GM06990 (cell line): ENCODE data around the gene ADNP2.

Experiments used
- DNase-seq: peaks from one replicate; pipeline ENCODE4 v3.0.0-alpha.2; 2011; ENCODE audit not compliant: insufficient read length; ENCODE audit errors: extremely low read depth
- H3K27me3 ChIP-seq: replicated peaks from 2 replicates; pipeline ENCODE4 v1.6.0; 2011; ENCODE audit warnings: low read length; ENCODE audit not compliant: control insufficient read depth, insufficient read depth
- H3K36me3 ChIP-seq: 2 replicates; pipeline ENCODE4 v1.5.1; 2011; ENCODE audit warnings: low read length; ENCODE audit not compliant: control insufficient read depth, insufficient read depth
- H3K4me3 ChIP-seq: replicated peaks from 2 replicates; pipeline ENCODE4 v1.5.1; 2011; ENCODE audit warnings: low read depth, mild to moderate bottlenecking, control low read depth, low read length
- TF ChIP-seq, protein P1 (sequence below): IDR thresholded peaks from 2 replicates; pipeline ENCODE4 v1.5.1; 2011; ENCODE audit warnings: low read length, control low read depth, mild to moderate bottlenecking, inconsistent platforms; ENCODE audit not compliant: insufficient read depth, poor library complexity, severe bottlenecking

The ADNP2 gene

DNA sequence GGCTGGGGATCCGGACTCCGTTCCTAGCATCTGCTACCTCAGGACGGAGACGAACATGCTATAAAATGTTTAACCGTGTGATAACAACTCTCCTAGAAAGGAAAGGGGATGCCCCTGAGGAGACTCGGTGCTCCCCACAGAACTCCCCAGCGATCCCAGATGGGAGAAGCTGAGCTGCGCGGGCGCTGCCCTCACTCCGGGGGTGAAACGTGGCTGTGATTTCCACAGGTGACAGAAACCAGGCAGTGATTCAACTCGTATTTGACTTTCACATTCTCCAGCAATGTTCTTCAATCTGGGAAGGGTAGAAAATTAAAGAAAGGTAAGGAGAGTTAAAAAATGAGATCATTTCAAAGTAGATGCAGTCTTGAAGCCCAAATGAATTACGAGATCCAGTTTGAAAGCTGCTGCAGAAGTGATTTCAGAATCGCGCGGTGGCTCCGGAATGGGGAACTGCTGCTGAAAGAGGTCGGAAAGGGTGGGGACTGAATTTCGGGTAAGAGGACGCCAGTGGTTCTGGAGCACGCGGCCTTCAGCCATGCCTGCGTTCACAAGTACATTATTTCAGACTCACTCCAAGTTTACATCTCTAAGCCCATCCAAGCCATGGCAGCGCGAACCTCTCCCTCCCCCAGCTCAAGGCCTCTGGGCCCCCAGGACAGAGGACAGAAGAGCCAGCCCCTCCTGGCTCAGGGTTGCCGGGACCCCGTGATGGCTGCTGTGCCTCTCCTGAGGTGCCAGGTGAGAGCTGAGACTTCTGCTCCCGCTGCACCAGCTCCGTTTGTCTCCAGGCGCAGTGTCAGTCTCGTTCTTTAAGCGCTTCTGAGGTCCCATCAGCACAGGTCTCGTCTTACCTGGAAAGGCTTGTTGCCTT is 39.5 kb downstream of the ADNP2 start:
- TF ChIP-seq, protein P1, sequence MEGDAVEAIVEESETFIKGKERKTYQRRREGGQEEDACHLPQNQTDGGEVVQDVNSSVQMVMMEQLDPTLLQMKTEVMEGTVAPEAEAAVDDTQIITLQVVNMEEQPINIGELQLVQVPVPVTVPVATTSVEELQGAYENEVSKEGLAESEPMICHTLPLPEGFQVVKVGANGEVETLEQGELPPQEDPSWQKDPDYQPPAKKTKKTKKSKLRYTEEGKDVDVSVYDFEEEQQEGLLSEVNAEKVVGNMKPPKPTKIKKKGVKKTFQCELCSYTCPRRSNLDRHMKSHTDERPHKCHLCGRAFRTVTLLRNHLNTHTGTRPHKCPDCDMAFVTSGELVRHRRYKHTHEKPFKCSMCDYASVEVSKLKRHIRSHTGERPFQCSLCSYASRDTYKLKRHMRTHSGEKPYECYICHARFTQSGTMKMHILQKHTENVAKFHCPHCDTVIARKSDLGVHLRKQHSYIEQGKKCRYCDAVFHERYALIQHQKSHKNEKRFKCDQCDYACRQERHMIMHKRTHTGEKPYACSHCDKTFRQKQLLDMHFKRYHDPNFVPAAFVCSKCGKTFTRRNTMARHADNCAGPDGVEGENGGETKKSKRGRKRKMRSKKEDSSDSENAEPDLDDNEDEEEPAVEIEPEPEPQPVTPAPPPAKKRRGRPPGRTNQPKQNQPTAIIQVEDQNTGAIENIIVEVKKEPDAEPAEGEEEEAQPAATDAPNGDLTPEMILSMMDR: no peak
- no peak for DNase-seq
- no peaks in the 10 kb centered on the region for H3K36me3 ChIP-seq
- H3K27me3 ChIP-seq: no peaks in the 10 kb centered on the region
- H3K4me3 ChIP-seq: peak overlapping the region; percentile 74

DNA sequence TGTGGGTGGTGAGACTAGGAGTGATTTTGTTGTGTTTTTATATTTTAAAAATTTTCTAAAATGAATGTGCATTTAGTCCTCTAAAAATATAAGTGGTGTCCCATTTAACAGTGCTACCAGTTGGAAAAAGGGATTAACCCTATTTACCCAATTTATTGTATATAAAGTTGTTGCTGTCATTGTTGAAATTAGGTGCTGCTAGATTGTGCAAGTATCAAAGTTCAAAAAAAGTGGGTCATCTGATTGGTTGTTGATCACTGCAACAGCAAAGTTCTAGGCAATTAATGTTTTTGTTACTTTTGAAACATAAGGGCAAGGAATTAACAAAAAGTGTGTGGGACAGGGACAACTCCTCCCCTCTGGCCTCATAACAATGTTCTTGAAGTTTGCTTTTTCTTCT is 40.6 kb downstream of the ADNP2 start:
- no peaks in the 10 kb centered on the region for H3K36me3 ChIP-seq
- H3K4me3 ChIP-seq: no peak overlapping the region
- TF ChIP-seq, protein P1: no peak
- H3K27me3 ChIP-seq: no peaks in the 10 kb centered on the region
- no peak for DNase-seq

DNA sequence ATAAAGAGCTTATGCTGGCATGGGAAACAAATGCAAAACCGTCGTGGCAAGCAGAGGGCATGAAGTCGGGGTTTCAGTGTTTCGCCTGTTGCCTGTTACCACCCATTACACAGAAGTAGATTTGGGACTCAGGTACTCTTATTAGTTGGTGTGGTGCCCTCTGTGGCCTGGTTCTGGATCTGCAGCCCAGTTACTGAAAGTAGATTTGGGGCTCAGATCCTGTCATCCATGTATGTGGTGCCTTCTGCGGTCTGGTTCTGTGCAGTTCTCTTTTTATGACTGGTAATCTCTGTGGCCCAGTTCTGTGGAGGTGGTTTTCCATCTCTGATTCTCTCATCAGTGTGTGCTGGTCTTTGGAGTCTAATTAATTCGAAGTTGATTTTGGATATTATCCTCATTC is 45.2 kb downstream of the ADNP2 start:
- TF ChIP-seq, protein P1: peak; percentile 75
- Histone ChIP-seq H3K36me3 (no peaks in the 10 kb centered on the region), H3K27me3 (no peaks in the 10 kb centered on the region), H3K4me3 (no peak overlapping the region)
- no peak for DNase-seq

DNA sequence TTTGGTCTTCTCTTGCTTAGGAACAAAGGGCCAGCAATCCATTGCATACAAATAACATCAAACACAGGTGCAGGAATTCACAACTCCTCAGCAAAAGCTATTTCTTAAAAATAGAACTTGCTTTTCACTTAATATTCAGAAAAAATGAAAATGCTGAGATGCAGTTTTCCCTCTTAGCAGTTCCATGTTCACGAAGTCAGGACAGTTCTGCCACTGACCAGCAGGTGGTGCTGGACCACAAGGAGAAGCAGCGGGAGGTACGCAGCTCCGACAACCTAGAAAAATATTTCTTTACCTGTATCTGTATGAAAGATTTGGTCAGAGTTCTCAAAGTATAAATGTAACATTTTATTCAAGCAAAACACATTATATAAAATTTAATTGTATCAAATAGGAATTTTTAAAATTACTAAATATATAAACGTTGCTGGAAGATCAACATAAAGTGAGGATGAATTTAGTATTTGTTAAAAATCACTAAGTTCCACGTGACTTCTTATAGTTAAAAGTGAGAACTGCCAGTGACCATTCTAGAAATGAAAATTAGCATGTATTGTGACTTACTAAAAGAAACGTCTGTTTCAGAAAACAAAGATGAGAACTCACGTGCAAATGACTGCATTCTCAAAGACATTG is 48.8 kb downstream of the ADNP2 start:
- TF ChIP-seq, protein P1: peak; percentile 96
- no peaks in the 10 kb centered on the region for H3K27me3 ChIP-seq
- no peak overlapping the region for H3K4me3 ChIP-seq
- no peaks in the 10 kb centered on the region for H3K36me3 ChIP-seq
- no peak for DNase-seq

DNA sequence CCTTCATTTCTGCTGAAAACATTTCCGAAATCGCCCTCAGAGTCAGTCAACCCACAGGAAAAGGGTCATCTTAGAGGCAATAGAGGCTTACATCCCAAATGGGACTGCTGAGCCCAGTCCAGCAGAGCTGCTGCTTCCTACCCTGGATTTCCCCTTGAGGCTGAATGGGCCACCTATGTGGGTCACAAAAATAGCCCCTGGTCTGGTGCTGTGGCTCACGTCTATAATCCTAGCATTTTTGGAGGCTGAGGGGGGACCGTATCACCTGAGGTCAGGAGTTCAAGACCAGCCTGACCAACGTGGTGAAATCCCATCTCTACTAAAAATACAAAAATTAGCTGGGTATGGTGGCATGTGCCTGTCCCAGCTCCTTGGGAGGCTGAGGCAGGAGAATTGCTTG is 49.3 kb downstream of the ADNP2 start:
- DNase-seq: no peak
- TF ChIP-seq, protein P1: no peak
- no peak overlapping the region for H3K4me3 ChIP-seq
- no peaks in the 10 kb centered on the region for H3K36me3 ChIP-seq
- H3K27me3 ChIP-seq: no peaks in the 10 kb centered on the region
